ENCODE measurements around the gene NDST3.

GRCh38 chr4:118260309-118260708, 226.0 kb downstream of the NDST3 start:
- TF ChIP-seq ZFP3 (CRISPR knock-in tag; IDR thresholded peaks at IDR 0.05) (no peak), RARB (CRISPR knock-in tag; IDR thresholded peaks at IDR 0.05) (no peak), ZNF70 (CRISPR knock-in tag; IDR thresholded peaks at IDR 0.05) (no peak), CSRNP3 (CRISPR knock-in tag; IDR thresholded peaks at IDR 0.05) (no peak), ARNTL (CRISPR knock-in tag; IDR thresholded peaks at IDR 0.05; ENCODE audit: borderline replicate concordance, low read depth) (no peak), PATZ1 (CRISPR knock-in tag; IDR thresholded peaks at IDR 0.05; ENCODE audit: borderline replicate concordance) (no peak), ZNF8 (CRISPR knock-in tag; IDR thresholded peaks at IDR 0.05) (no peak), CREB5 (CRISPR knock-in tag; IDR thresholded peaks at IDR 0.05; ENCODE audit: low read depth) (no peak), SNAI2 (CRISPR knock-in tag; IDR thresholded peaks at IDR 0.05) (no peak)
